Measurements from ENCODE around the gene HACE1.
"Not testable (repeated sequence)": the region's sequence is repeated elsewhere in the genome, so short reads cannot be mapped to it uniquely, and the experiment has no call there.

Gene HACE1

GRCh38 chr6:104881964-104882668, 22.4 kb upstream of the HACE1 start:
- Histone ChIP-seq H3K9me3 (ENCODE audit: control insufficient read depth, low read length) (no peaks in the 10 kb centered on the region), H3K27ac (ENCODE audit: low read depth, low read length, severe bottlenecking) (no peak overlapping the region), H3K4me3 (ENCODE audit: extremely low read depth, insufficient read depth, low read length, poor library complexity, severe bottlenecking) (no peak overlapping the region), H3K4me1 (ENCODE audit: control insufficient read depth, insufficient read depth, low read length, poor library complexity, severe bottlenecking) (no peaks in the 10 kb centered on the region), H3K36me3 (ENCODE audit: control insufficient read depth, insufficient read depth, low read length) (no peaks in the 10 kb centered on the region)
- WGBS, 2 experiments (ENCODE audit: insufficient coverage in 2 of 2), result 60 to 71% methylated on average over 1 of the region's 3 CpGs

- no peaks in the 10 kb centered on the region for H3K9me3 ChIP-seq (ENCODE audit: control insufficient read depth, low read length)
- H3K4me3 ChIP-seq (ENCODE audit: extremely low read depth, insufficient read depth, low read length, poor library complexity, severe bottlenecking), result no peak overlapping the region
- WGBS, 2 experiments (ENCODE audit: insufficient coverage in 2 of 2), result 79 to 92% methylated on average over 3 of the region's 3 CpGs
- no peak overlapping the region for H3K27ac ChIP-seq (ENCODE audit: low read depth, low read length, severe bottlenecking)
- peaks cover 2% of the 10 kb centered on the region for H3K36me3 ChIP-seq (ENCODE audit: control insufficient read depth, insufficient read depth, low read length)
- no peaks in the 10 kb centered on the region for H3K4me1 ChIP-seq (ENCODE audit: control insufficient read depth, insufficient read depth, low read length, poor library complexity, severe bottlenecking)
Measured at GRCh38 chr6:104862456-104862855, 2.7 kb upstream of the HACE1 start.

DNA sequence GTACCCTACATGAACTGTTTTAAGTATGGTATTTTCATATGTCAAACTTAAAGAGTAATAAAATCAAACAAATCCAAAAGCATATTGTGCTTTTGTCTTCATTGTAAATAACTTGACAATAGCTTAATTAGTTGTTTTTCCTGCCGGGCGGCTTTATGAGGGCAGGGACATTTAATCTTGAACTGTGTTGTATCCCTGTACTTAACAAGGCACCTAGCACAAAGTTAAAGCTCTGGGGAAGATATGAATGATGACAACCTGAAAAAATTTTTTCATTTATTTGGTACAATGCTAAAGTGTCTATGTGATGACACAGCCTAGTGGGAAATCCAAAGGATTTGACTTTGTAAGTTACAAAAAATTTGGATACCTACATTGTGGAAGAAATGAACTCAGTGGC, 502 bp upstream of the HACE1 start:
- no CpG with 5 or more reads among the region's 2 CpGs for WGBS, 2 experiments (ENCODE audit: insufficient coverage in 2 of 2)
- no peaks in the 10 kb centered on the region for H3K9me3 ChIP-seq (ENCODE audit: control insufficient read depth, low read length)
- no peak overlapping the region for H3K4me3 ChIP-seq (ENCODE audit: extremely low read depth, insufficient read depth, low read length, poor library complexity, severe bottlenecking)
- no peaks in the 10 kb centered on the region for H3K4me1 ChIP-seq (ENCODE audit: control insufficient read depth, insufficient read depth, low read length, poor library complexity, severe bottlenecking)
- H3K36me3 ChIP-seq (ENCODE audit: control insufficient read depth, insufficient read depth, low read length), result peaks cover 9% of the 10 kb centered on the region
- no peak overlapping the region for H3K27ac ChIP-seq (ENCODE audit: low read depth, low read length, severe bottlenecking)

GRCh38 chr6:104858642-104859041, 1.1 kb downstream of the HACE1 start:
- H3K4me1 ChIP-seq (ENCODE audit: control insufficient read depth, insufficient read depth, low read length, poor library complexity, severe bottlenecking), result no peaks in the 10 kb centered on the region
- H3K4me3 ChIP-seq (ENCODE audit: extremely low read depth, insufficient read depth, low read length, poor library complexity, severe bottlenecking), result peak overlapping the region; percentile 77
- WGBS, 2 experiments (ENCODE audit: insufficient coverage in 2 of 2), result 0 to 30% methylated on average over 1 of the region's 3 CpGs
- no peaks in the 10 kb centered on the region for H3K9me3 ChIP-seq (ENCODE audit: control insufficient read depth, low read length)
- H3K36me3 ChIP-seq (ENCODE audit: control insufficient read depth, insufficient read depth, low read length), result peaks cover 9% of the 10 kb centered on the region
- H3K27ac ChIP-seq (ENCODE audit: low read depth, low read length, severe bottlenecking), result no peak overlapping the region

DNA sequence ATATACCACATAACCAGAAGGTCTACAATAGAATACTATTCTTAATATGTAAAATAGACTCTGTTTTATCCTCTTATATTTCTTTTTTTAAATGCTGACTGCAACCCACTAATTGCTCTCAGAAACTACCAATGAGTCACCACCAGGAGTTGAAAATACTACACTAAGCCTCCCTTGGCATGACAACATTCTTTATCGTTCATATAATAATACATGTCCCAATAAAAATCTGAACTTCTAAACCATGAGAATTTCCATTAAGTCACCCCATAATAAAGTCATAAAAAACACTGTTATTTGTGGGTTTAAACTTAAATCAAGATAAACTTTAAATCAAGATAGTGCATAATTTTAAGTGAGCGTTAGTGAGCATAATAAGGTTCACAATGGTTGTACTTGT, 4.2 kb downstream of the HACE1 start:
- no peak overlapping the region for H3K27ac ChIP-seq (ENCODE audit: low read depth, low read length, severe bottlenecking)

GRCh38 chr6:104847721-104848120, 12.0 kb downstream of the HACE1 start:
- H3K36me3 ChIP-seq (ENCODE audit: control insufficient read depth, insufficient read depth, low read length), result peaks cover 43% of the 10 kb centered on the region
- not testable (repeated sequence) for H3K27ac ChIP-seq (ENCODE audit: low read depth, low read length, severe bottlenecking)
- 88 to 92% methylated on average over 6 of the region's 8 CpGs for WGBS, 2 experiments (ENCODE audit: insufficient coverage in 2 of 2)

More for the DNA sequence above, 4.2 kb downstream of the HACE1 start:
- H3K4me1 ChIP-seq (ENCODE audit: control insufficient read depth, insufficient read depth, low read length, poor library complexity, severe bottlenecking), result no peaks in the 10 kb centered on the region
- H3K9me3 ChIP-seq (ENCODE audit: control insufficient read depth, low read length), result no peaks in the 10 kb centered on the region
- WGBS, 2 experiments (ENCODE audit: insufficient coverage in 2 of 2), result 100% methylated on average over 1 of the region's 2 CpGs; no CpG with 5 or more reads in 1 of the 2 experiments
- peaks cover 25% of the 10 kb centered on the region for H3K36me3 ChIP-seq (ENCODE audit: control insufficient read depth, insufficient read depth, low read length)
- H3K4me3 ChIP-seq (ENCODE audit: extremely low read depth, insufficient read depth, low read length, poor library complexity, severe bottlenecking), result no peak overlapping the region

GRCh38 chr6:104843229-104843628, 16.5 kb downstream of the HACE1 start:
- no peak overlapping the region for H3K27ac ChIP-seq (ENCODE audit: low read depth, low read length, severe bottlenecking)
- H3K36me3 ChIP-seq (ENCODE audit: control insufficient read depth, insufficient read depth, low read length), result peaks cover 21% of the 10 kb centered on the region
- WGBS, 2 experiments (ENCODE audit: insufficient coverage in 2 of 2), result 100% methylated on average over 1 of the region's 2 CpGs; no CpG with 5 or more reads in 1 of the 2 experiments

More at GRCh38 chr6:104847721-104848120, 12.0 kb downstream of the HACE1 start:
- not testable (repeated sequence) for H3K4me3 ChIP-seq (ENCODE audit: extremely low read depth, insufficient read depth, low read length, poor library complexity, severe bottlenecking); H3K4me1 ChIP-seq (ENCODE audit: control insufficient read depth, insufficient read depth, low read length, poor library complexity, severe bottlenecking); H3K9me3 ChIP-seq (ENCODE audit: control insufficient read depth, low read length)

GRCh38 chr6:104837158-104837557, 22.6 kb downstream of the HACE1 start:
- 100% methylated on average over 1 of the region's 1 CpG; no CpG with 5 or more reads in 1 of the 2 experiments for WGBS, 2 experiments (ENCODE audit: insufficient coverage in 2 of 2)
- peaks cover 29% of the 10 kb centered on the region for H3K36me3 ChIP-seq (ENCODE audit: control insufficient read depth, insufficient read depth, low read length)

More at GRCh38 chr6:104843229-104843628, 16.5 kb downstream of the HACE1 start:
- Histone ChIP-seq H3K4me1 (ENCODE audit: control insufficient read depth, insufficient read depth, low read length, poor library complexity, severe bottlenecking) (no peaks in the 10 kb centered on the region), H3K9me3 (ENCODE audit: control insufficient read depth, low read length) (no peaks in the 10 kb centered on the region), H3K4me3 (ENCODE audit: extremely low read depth, insufficient read depth, low read length, poor library complexity, severe bottlenecking) (no peak overlapping the region)

DNA sequence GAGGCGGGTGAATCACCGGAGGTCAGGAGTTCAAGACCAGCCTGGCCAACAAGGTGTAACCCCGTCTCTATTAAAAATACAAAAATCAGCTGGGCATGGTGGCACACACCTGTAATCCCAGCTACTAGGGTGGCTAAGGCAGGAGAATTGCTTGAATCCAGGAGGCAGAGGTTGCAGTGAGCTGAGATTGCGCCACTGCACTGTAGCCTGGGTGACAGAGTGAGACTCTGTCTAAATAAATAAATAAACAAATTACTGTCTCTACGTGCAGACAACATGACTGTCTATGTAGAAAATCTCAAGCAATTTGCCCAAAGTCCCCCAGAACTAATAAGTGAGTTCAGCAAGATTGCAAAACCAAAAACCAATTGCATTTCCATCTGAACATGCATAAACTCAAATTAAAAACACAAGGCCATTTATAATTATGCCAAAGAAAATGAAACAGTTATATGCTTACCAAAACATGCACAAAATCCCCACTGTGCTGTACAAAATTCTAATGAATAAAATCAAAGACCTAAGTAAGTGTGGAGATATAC, 23.2 kb downstream of the HACE1 start:
- peaks cover 25% of the 10 kb centered on the region for H3K36me3 ChIP-seq (ENCODE audit: control insufficient read depth, insufficient read depth, low read length)
- H3K4me3 ChIP-seq (ENCODE audit: extremely low read depth, insufficient read depth, low read length, poor library complexity, severe bottlenecking), result not testable (repeated sequence)
- WGBS, 2 experiments (ENCODE audit: insufficient coverage in 2 of 2), result 87 to 96% methylated on average over 3 to 4 of the region's 5 CpGs

More at GRCh38 chr6:104837158-104837557, 22.6 kb downstream of the HACE1 start:
- H3K27ac ChIP-seq (ENCODE audit: low read depth, low read length, severe bottlenecking), result no peak overlapping the region
- H3K9me3 ChIP-seq (ENCODE audit: control insufficient read depth, low read length), result no peaks in the 10 kb centered on the region
- no peak overlapping the region for H3K4me3 ChIP-seq (ENCODE audit: extremely low read depth, insufficient read depth, low read length, poor library complexity, severe bottlenecking)
- no peaks in the 10 kb centered on the region for H3K4me1 ChIP-seq (ENCODE audit: control insufficient read depth, insufficient read depth, low read length, poor library complexity, severe bottlenecking)

GRCh38 chr6:104835782-104836181, 23.9 kb downstream of the HACE1 start:
- Histone ChIP-seq H3K27ac (ENCODE audit: low read depth, low read length, severe bottlenecking) (no peak overlapping the region), H3K4me3 (ENCODE audit: extremely low read depth, insufficient read depth, low read length, poor library complexity, severe bottlenecking) (no peak overlapping the region), H3K9me3 (ENCODE audit: control insufficient read depth, low read length) (no peaks in the 10 kb centered on the region), H3K4me1 (ENCODE audit: control insufficient read depth, insufficient read depth, low read length, poor library complexity, severe bottlenecking) (no peaks in the 10 kb centered on the region), H3K36me3 (ENCODE audit: control insufficient read depth, insufficient read depth, low read length) (peaks cover 29% of the 10 kb centered on the region)

More for the DNA sequence above, 23.2 kb downstream of the HACE1 start:
- not testable (repeated sequence) for H3K4me1 ChIP-seq (ENCODE audit: control insufficient read depth, insufficient read depth, low read length, poor library complexity, severe bottlenecking); H3K27ac ChIP-seq (ENCODE audit: low read depth, low read length, severe bottlenecking); H3K9me3 ChIP-seq (ENCODE audit: control insufficient read depth, low read length)
